Astrocyte (in vitro differentiated cells and primary cell): ENCODE data around the gene TMEM92. TPM values are rescaled to one million over a fixed set of nuclear protein-coding genes. Genes with fewer than 3 reads are reported as not detected.

Source experiments
- DNase-seq: peaks from one replicate; pipeline ENCODE4 v3.0.0-alpha.2; 2010; ENCODE audit warnings: low read depth
- FAIRE-seq: peaks from 2 replicates; lab custom pipeline; 2011; peaks lifted over from hg19 to GRCh38; lab: Jason Lieb, UNC
- H2AFZ ChIP-seq: 2 replicates; pipeline ENCODE4 v1.6.0; 2012; ENCODE audit warnings: low read depth, low read length, inconsistent platforms
- H3K27ac ChIP-seq: 2 replicates; pipeline ENCODE4 v1.5.1; 2011; ENCODE audit warnings: low read depth, low read length, inconsistent platforms
- H3K27me3 ChIP-seq: 2 replicates; pipeline ENCODE4 v1.6.0; 2011; ENCODE audit warnings: low read length, inconsistent platforms; ENCODE audit not compliant: insufficient read depth
- H3K36me3 ChIP-seq: 2 replicates; pipeline ENCODE4 v1.5.1; 2011; ENCODE audit warnings: low read length, inconsistent platforms; ENCODE audit not compliant: insufficient read depth
- H3K4me1 ChIP-seq: 2 replicates; pipeline ENCODE4 v1.5.1; 2011; ENCODE audit warnings: low read length, inconsistent platforms; ENCODE audit not compliant: insufficient read depth
- H3K4me2 ChIP-seq: 2 replicates; pipeline ENCODE4 v1.6.0; 2012; ENCODE audit warnings: low read length, inconsistent platforms
- H3K4me3 ChIP-seq: 2 replicates; pipeline ENCODE4 v1.5.1; 2011; ENCODE audit warnings: low read depth, mild to moderate bottlenecking, low read length, inconsistent platforms; ENCODE audit not compliant: insufficient read depth
- H3K79me2 ChIP-seq: 2 replicates; pipeline ENCODE4 v1.6.0; 2012; ENCODE audit warnings: mild to moderate bottlenecking, low read length, inconsistent platforms; ENCODE audit not compliant: insufficient read depth
- H3K9ac ChIP-seq: 2 replicates; pipeline ENCODE4 v1.6.0; 2012; ENCODE audit warnings: mild to moderate bottlenecking, low read length, inconsistent platforms
- H3K9me3 ChIP-seq: 2 replicates; pipeline ENCODE4 v1.5.1; 2012; ENCODE audit warnings: low read depth, mild to moderate bottlenecking, low read length, inconsistent platforms; ENCODE audit not compliant: insufficient read depth
- H4K20me1 ChIP-seq: 2 replicates; pipeline ENCODE4 v1.6.0; 2012; ENCODE audit warnings: low read length, inconsistent platforms; ENCODE audit not compliant: insufficient read depth
- H3K27ac Mint-ChIP-seq: one replicate; pipeline ENCODE4 v1.8.0; 2021; ENCODE audit warnings: mild to moderate bottlenecking, mixed read lengths; ENCODE audit not compliant: unreplicated experiment
- H3K27me3 Mint-ChIP-seq: one replicate; pipeline ENCODE4 v1.8.0; 2021; ENCODE audit warnings: low read depth, mixed read lengths; ENCODE audit not compliant: unreplicated experiment
- H3K36me3 Mint-ChIP-seq: one replicate; pipeline ENCODE4 v1.8.0; 2021; ENCODE audit warnings: low read depth, mixed read lengths; ENCODE audit not compliant: unreplicated experiment
- H3K4me1 Mint-ChIP-seq: one replicate; pipeline ENCODE4 v1.8.0; 2021; ENCODE audit warnings: low read depth, mixed read lengths; ENCODE audit not compliant: unreplicated experiment
- H3K4me3 Mint-ChIP-seq: one replicate; pipeline ENCODE4 v1.8.0; 2021; ENCODE audit warnings: mild to moderate bottlenecking, moderate library complexity, mixed read lengths; ENCODE audit not compliant: unreplicated experiment
- H3K9me3 Mint-ChIP-seq: one replicate; pipeline ENCODE4 v1.8.0; 2021; ENCODE audit warnings: mild to moderate bottlenecking, mixed read lengths; ENCODE audit not compliant: unreplicated experiment
- CTCF ChIP-seq: IDR thresholded peaks from 2 replicates; pipeline ENCODE4 v1.5.1; 2011; ENCODE audit warnings: low read depth, mild to moderate bottlenecking, inconsistent platforms, low read length, moderate library complexity; ENCODE audit not compliant: insufficient read depth
- EZH2 ChIP-seq: IDR thresholded peaks from 2 replicates; pipeline ENCODE4 v1.6.1; 2012; ENCODE audit warnings: mild to moderate bottlenecking, low read length, inconsistent platforms; ENCODE audit not compliant: insufficient read depth
- total RNA-seq: library from RNA; stranded (reverse); gene quantifications from 2 replicates; pipeline ENCODE4 v1.2.1, GENCODE V29; 2021

The TMEM92 gene
- total RNA-seq, 1 donor from 2014 or later, result 18.3 TPM

GRCh38 chr17:50264263-50265113 is 9.8 kb upstream of the TMEM92 start:
- Histone ChIP-seq H4K20me1 (no peaks in the 10 kb centered on the region), H3K4me3 (no peak overlapping the region), H2AFZ (peak overlapping the region; percentile 16), H3K27me3 (no peaks in the 10 kb centered on the region), H3K79me2 (peaks cover 29% of the 10 kb centered on the region), H3K4me2 (peak overlapping the region; percentile 79), H3K27ac (no peak overlapping the region), H3K9me3 (no peaks in the 10 kb centered on the region), H3K9ac (peak overlapping the region; percentile 42), H3K4me1 (peaks cover 69% of the 10 kb centered on the region), H3K36me3 (no peaks in the 10 kb centered on the region)
- H3K9me3 Mint-ChIP-seq, result no peaks in the 10 kb centered on the region
- DNase-seq, result peak; percentile 43
- no peaks in the 10 kb centered on the region for H3K27me3 Mint-ChIP-seq
- no peak for FAIRE-seq
- peaks cover 69% of the 10 kb centered on the region for H3K4me1 Mint-ChIP-seq
- H3K27ac Mint-ChIP-seq, result peak overlapping the region; percentile 72
- peak overlapping the region; percentile 34 for H3K4me3 Mint-ChIP-seq
- TF ChIP-seq CTCF (no peak), EZH2 (no peak)
- H3K36me3 Mint-ChIP-seq, result peaks cover 17% of the 10 kb centered on the region

- Histone ChIP-seq H3K79me2 (peaks cover 37% of the 10 kb centered on the region), H3K4me2 (peak overlapping the region; percentile 79), H3K9me3 (no peaks in the 10 kb centered on the region), H3K27ac (no peak overlapping the region), H3K36me3 (no peaks in the 10 kb centered on the region), H3K9ac (no peak overlapping the region), H4K20me1 (no peaks in the 10 kb centered on the region), H3K27me3 (no peaks in the 10 kb centered on the region), H2AFZ (no peak overlapping the region), H3K4me3 (no peak overlapping the region), H3K4me1 (peaks cover 69% of the 10 kb centered on the region)
- no peak for TF ChIP-seq CTCF
- TF ChIP-seq EZH2, result no peak
- no peaks in the 10 kb centered on the region for H3K9me3 Mint-ChIP-seq
- no peak for DNase-seq
- peak overlapping the region; percentile 34 for H3K27ac Mint-ChIP-seq
- peaks cover 15% of the 10 kb centered on the region for H3K36me3 Mint-ChIP-seq
- no peak overlapping the region for H3K4me3 Mint-ChIP-seq
- H3K27me3 Mint-ChIP-seq, result no peaks in the 10 kb centered on the region
- FAIRE-seq, result no peak
- peaks cover 73% of the 10 kb centered on the region for H3K4me1 Mint-ChIP-seq
Observed at GRCh38 chr17:50265212-50265611, 9.1 kb upstream of the TMEM92 start.
